ENCODE results near the gene TBPL1.

GRCh38 chr6:133958791-133959190, 5.8 kb downstream of the TBPL1 start:
- TF ChIP-seq CTCF (conservative IDR thresholded peaks at IDR 0.05; ENCODE audit: low read length) = no peak
- no peak for TF ChIP-seq EZH2phosphoT487 (IDR thresholded peaks at IDR 0.05; ENCODE audit: borderline replicate concordance)

Measured in Loucy (cell line).